G401.6 (cell line): Measurements from ENCODE around the gene LRRC61.
A peak's percentile ranks its signal among the peaks of the same experiment; 100 is the strongest.

Experiments used
- FAIRE-seq: peaks from 2 replicates; lab custom pipeline; 2012; peaks lifted over from hg19 to GRCh38; lab: Jason Lieb, UNC

Gene LRRC61

GRCh38 chr7:150332852-150333635, 9.9 kb downstream of the LRRC61 start:
- FAIRE-seq = no peak

GRCh38 chr7:150333659-150334058, 10.5 kb downstream of the LRRC61 start:
- FAIRE-seq = no peak

GRCh38 chr7:150334108-150334507, 11.0 kb downstream of the LRRC61 start:
- no peak for FAIRE-seq

- no peak for FAIRE-seq
Observed at GRCh38 chr7:150335108-150335773, 12.1 kb downstream of the LRRC61 start.

GRCh38 chr7:150335774-150336112, 12.6 kb downstream of the LRRC61 start:
- no peak for FAIRE-seq

GRCh38 chr7:150336746-150337145, 13.6 kb downstream of the LRRC61 start:
- no peak for FAIRE-seq

GRCh38 chr7:150337179-150337578, 14.0 kb downstream of the LRRC61 start:
- no peak for FAIRE-seq

GRCh38 chr7:150337659-150338081, 14.5 kb downstream of the LRRC61 start:
- FAIRE-seq = no peak

- FAIRE-seq = no peak
Observed at GRCh38 chr7:150338166-150338829, 15.1 kb downstream of the LRRC61 start.

- no peak for FAIRE-seq
Observed at GRCh38 chr7:150339409-150339809, 16.3 kb downstream of the LRRC61 start.

GRCh38 chr7:150340024-150340749, 17.0 kb downstream of the LRRC61 start:
- no peak for FAIRE-seq

GRCh38 chr7:150340875-150341262, 17.7 kb downstream of the LRRC61 start:
- no peak for FAIRE-seq

GRCh38 chr7:150341263-150342120, 18.3 kb downstream of the LRRC61 start, which contains the start of gene RARRES2:
Gene RARRES2 (minus strand): TSS chr7:150341629. CDS start chr7:150340609, 1,020 bp downstream.
- FAIRE-seq = no peak

- FAIRE-seq = no peak
Observed at GRCh38 chr7:150342121-150342408, 18.9 kb downstream of the LRRC61 start.

- FAIRE-seq = no peak
Observed at GRCh38 chr7:150343225-150343624, 20.1 kb downstream of the LRRC61 start.

GRCh38 chr7:150344299-150344698, 21.1 kb downstream of the LRRC61 start:
- peak; percentile 56 for FAIRE-seq

- no peak for FAIRE-seq
Observed at GRCh38 chr7:150345012-150345411, 21.9 kb downstream of the LRRC61 start.

GRCh38 chr7:150346922-150347321, 23.8 kb downstream of the LRRC61 start:
- no peak for FAIRE-seq

- no peak for FAIRE-seq
Observed at GRCh38 chr7:150351587-150352194, 28.5 kb downstream of the LRRC61 start.

GRCh38 chr7:150355666-150356059, 32.5 kb downstream of the LRRC61 start:
- no peak for FAIRE-seq

- peak; percentile 49 for FAIRE-seq
Observed at GRCh38 chr7:150356265-150356897, 33.2 kb downstream of the LRRC61 start.
